ENCODE data around the gene KLB.

Gene KLB

GRCh38 chr4:39466747-39467146, 60.0 kb downstream of the KLB start:
- no peak for DNase-seq

- no peak for DNase-seq
Observed at GRCh38 chr4:39467464-39467863, 60.7 kb downstream of the KLB start.

- peak; percentile 60 for DNase-seq
Observed at GRCh38 chr4:39469429-39470077, 62.8 kb downstream of the KLB start.

GRCh38 chr4:39470402-39470801, 63.7 kb downstream of the KLB start:
- DNase-seq: no peak

- no peak for DNase-seq
Observed at GRCh38 chr4:39472396-39472795, 65.7 kb downstream of the KLB start.

GRCh38 chr4:39476187-39476895, 69.6 kb downstream of the KLB start:
- DNase-seq: no peak

GRCh38 chr4:39480251-39480650, 73.5 kb downstream of the KLB start:
- no peak for DNase-seq

- DNase-seq: no peak
Observed at GRCh38 chr4:39480902-39481695, 74.4 kb downstream of the KLB start.

GRCh38 chr4:39484582-39485272, 78.0 kb downstream of the KLB start:
- DNase-seq: no peak

- no peak for DNase-seq
Observed at GRCh38 chr4:39486221-39486804, 79.6 kb downstream of the KLB start.

- DNase-seq: no peak
Observed at GRCh38 chr4:39490322-39490721, 83.6 kb downstream of the KLB start.

- DNase-seq: no peak
Observed at GRCh38 chr4:39494354-39494753, 87.6 kb downstream of the KLB start.

- DNase-seq: no peak
Observed at GRCh38 chr4:39495446-39496213, 88.9 kb downstream of the KLB start.

GRCh38 chr4:39497909-39498726, 91.4 kb downstream of the KLB start:
- no peak for DNase-seq

- DNase-seq: no peak
Observed at GRCh38 chr4:39498727-39499020, 91.9 kb downstream of the KLB start.
